IMR-90 (cell line): ENCODE results near the gene GATA6.

Source experiments
- CEBPB ChIP-seq: IDR thresholded peaks from 2 replicates; pipeline ENCODE4 v1.6.1; 2012; ENCODE audit warnings: low read depth, low read length, improper control_type of control experiment
- MAFK ChIP-seq: IDR thresholded peaks from 2 replicates; pipeline ENCODE4 v1.6.1; 2012; ENCODE audit warnings: low read depth, low read length, improper control_type of control experiment
- MAZ ChIP-seq: IDR thresholded peaks from 2 replicates; pipeline ENCODE4 v1.6.1; 2012; ENCODE audit warnings: low read depth, mild to moderate bottlenecking, low read length, improper control_type of control experiment, moderate library complexity, borderline replicate concordance
- MXI1 ChIP-seq: IDR thresholded peaks from 2 replicates; pipeline ENCODE4 v1.6.1; 2012; ENCODE audit warnings: low read depth, mild to moderate bottlenecking, low read length, moderate library complexity, borderline replicate concordance
- POLR2A ChIP-seq: IDR thresholded peaks from 2 replicates; pipeline ENCODE4 v1.6.1; 2012; ENCODE audit warnings: mild to moderate bottlenecking, low read depth, low read length
- RAD21 ChIP-seq: IDR thresholded peaks from 2 replicates; pipeline ENCODE4 v1.6.1; 2012; ENCODE audit warnings: low read length, improper control_type of control experiment
- RCOR1 ChIP-seq: IDR thresholded peaks from 2 replicates; pipeline ENCODE4 v1.6.1; 2012; ENCODE audit warnings: mild to moderate bottlenecking, low read length, improper control_type of control experiment; ENCODE audit not compliant: insufficient replicate concordance
- RFX5 ChIP-seq: IDR thresholded peaks from 2 replicates; pipeline ENCODE4 v1.8.0; 2012; ENCODE audit warnings: low read depth, mild to moderate bottlenecking, low read length, moderate library complexity
- TF ChIP-seq, protein P1 (sequence below): conservative IDR thresholded peaks from 2 replicates; pipeline ENCODE4 v1.5.1; 2012; ENCODE audit warnings: mild to moderate bottlenecking, low read depth, low read length, improper control_type of control experiment
- TF ChIP-seq, protein P2 (sequence below): fragments of 150-350 bp; IDR thresholded peaks from 2 replicates; pipeline ENCODE4 v1.6.1; 2017; ENCODE audit warnings: mild to moderate bottlenecking, antibody characterized with exemption, low read length, low read depth
- TF ChIP-seq, protein P3 (sequence below): fragments of 150-350 bp; IDR thresholded peaks from 2 replicates; pipeline ENCODE4 v1.6.1; 2016; ENCODE audit warnings: low read depth, mild to moderate bottlenecking, low read length, moderate library complexity, borderline replicate concordance

GRCh38 chr18:22161090-22161489 is 8.3 kb upstream of the GATA6 start:
- TF ChIP-seq, protein P1, sequence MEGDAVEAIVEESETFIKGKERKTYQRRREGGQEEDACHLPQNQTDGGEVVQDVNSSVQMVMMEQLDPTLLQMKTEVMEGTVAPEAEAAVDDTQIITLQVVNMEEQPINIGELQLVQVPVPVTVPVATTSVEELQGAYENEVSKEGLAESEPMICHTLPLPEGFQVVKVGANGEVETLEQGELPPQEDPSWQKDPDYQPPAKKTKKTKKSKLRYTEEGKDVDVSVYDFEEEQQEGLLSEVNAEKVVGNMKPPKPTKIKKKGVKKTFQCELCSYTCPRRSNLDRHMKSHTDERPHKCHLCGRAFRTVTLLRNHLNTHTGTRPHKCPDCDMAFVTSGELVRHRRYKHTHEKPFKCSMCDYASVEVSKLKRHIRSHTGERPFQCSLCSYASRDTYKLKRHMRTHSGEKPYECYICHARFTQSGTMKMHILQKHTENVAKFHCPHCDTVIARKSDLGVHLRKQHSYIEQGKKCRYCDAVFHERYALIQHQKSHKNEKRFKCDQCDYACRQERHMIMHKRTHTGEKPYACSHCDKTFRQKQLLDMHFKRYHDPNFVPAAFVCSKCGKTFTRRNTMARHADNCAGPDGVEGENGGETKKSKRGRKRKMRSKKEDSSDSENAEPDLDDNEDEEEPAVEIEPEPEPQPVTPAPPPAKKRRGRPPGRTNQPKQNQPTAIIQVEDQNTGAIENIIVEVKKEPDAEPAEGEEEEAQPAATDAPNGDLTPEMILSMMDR = no peak
- TF ChIP-seq, protein P2, sequence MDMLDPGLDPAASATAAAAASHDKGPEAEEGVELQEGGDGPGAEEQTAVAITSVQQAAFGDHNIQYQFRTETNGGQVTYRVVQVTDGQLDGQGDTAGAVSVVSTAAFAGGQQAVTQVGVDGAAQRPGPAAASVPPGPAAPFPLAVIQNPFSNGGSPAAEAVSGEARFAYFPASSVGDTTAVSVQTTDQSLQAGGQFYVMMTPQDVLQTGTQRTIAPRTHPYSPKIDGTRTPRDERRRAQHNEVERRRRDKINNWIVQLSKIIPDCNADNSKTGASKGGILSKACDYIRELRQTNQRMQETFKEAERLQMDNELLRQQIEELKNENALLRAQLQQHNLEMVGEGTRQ = no peak
- TF ChIP-seq RAD21 (no peak), POLR2A (no peak), MXI1 (no peak), CEBPB (no peak), RCOR1 (no peak), RFX5 (no peak), MAZ (no peak), MAFK (no peak)
- TF ChIP-seq, protein P3, sequence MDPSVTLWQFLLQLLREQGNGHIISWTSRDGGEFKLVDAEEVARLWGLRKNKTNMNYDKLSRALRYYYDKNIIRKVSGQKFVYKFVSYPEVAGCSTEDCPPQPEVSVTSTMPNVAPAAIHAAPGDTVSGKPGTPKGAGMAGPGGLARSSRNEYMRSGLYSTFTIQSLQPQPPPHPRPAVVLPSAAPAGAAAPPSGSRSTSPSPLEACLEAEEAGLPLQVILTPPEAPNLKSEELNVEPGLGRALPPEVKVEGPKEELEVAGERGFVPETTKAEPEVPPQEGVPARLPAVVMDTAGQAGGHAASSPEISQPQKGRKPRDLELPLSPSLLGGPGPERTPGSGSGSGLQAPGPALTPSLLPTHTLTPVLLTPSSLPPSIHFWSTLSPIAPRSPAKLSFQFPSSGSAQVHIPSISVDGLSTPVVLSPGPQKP = no peak
